Activated B cell treated with CpG ODN at 0.5 μM for 24 hours (primary cell): Measurements from ENCODE around the gene MAP2K3. TPM values are rescaled to one million over a fixed set of nuclear protein-coding genes. Genes with fewer than 3 reads are reported as not detected.
A peak's percentile ranks its signal among the peaks of the same experiment; 100 is the strongest.
"Not testable (repeated sequence)": the region's sequence is repeated elsewhere in the genome, so short reads cannot be mapped to it uniquely, and the experiment has no call there.

Experiments
- ATAC-seq: fragments of 200-7000 bp; cut with Tn5 transposase; one replicate; pipeline ENCODE4 v1.10.0; 2021; ENCODE audit warnings: low read depth, mild to moderate bottlenecking, moderate library complexity
- CTCF ChIA-PET: fragments of 350-600 bp; sonication (Branson Sonifier 250); formaldehyde crosslinking; loops from one replicate; lab custom pipeline; 2021; ENCODE audit warnings: antibody characterized with exemption; lab: Charles Lee
- POLR2A ChIA-PET: fragments of 350-600 bp; sonication (Branson Sonifier 250); formaldehyde crosslinking; loops from one replicate; lab custom pipeline; 2021; ENCODE audit warnings: antibody characterized with exemption; lab: Charles Lee
- DNase-seq: peaks from one replicate; pipeline ENCODE4 v3.0.0; 2022
- H3K27ac Mint-ChIP-seq: one replicate; pipeline ENCODE4 v1.8.0; 2020; ENCODE audit warnings: mixed read lengths
- H3K27me3 Mint-ChIP-seq: one replicate; pipeline ENCODE4 v1.8.0; 2021; ENCODE audit warnings: mixed read lengths
- H3K36me3 Mint-ChIP-seq: one replicate; pipeline ENCODE4 v1.8.0; 2021; ENCODE audit warnings: low read depth, mixed read lengths
- H3K4me1 Mint-ChIP-seq: one replicate; pipeline ENCODE4 v1.8.0; 2021; ENCODE audit warnings: mixed read lengths
- H3K4me3 Mint-ChIP-seq: one replicate; pipeline ENCODE4 v1.8.0; 2020; ENCODE audit warnings: mild to moderate bottlenecking, mixed read lengths
- H3K9me3 Mint-ChIP-seq: one replicate; pipeline ENCODE4 v1.8.0; 2020; ENCODE audit warnings: mixed read lengths
- intact Hi-C: fragments of 100-400 bp; cut with micrococcal nuclease; formaldehyde crosslinking; loops from one replicate; pipeline ENCODE4 v1.15.1; 2024
- total RNA-seq: library from RNA; stranded (reverse); gene quantifications from 2 replicates; pipeline ENCODE4 v1.2.3, GENCODE V29; 2022
- TF ChIP-seq, protein P1 (sequence below): fragments of 200-600 bp; IDR thresholded peaks from one replicate; pipeline ENCODE4 v1.8.0; 2022; ENCODE audit warnings: antibody characterized with exemption, mild to moderate bottlenecking

MAP2K3 gene
- total RNA-seq, 1 donor from 2014 or later = 81.1 TPM

DNA sequence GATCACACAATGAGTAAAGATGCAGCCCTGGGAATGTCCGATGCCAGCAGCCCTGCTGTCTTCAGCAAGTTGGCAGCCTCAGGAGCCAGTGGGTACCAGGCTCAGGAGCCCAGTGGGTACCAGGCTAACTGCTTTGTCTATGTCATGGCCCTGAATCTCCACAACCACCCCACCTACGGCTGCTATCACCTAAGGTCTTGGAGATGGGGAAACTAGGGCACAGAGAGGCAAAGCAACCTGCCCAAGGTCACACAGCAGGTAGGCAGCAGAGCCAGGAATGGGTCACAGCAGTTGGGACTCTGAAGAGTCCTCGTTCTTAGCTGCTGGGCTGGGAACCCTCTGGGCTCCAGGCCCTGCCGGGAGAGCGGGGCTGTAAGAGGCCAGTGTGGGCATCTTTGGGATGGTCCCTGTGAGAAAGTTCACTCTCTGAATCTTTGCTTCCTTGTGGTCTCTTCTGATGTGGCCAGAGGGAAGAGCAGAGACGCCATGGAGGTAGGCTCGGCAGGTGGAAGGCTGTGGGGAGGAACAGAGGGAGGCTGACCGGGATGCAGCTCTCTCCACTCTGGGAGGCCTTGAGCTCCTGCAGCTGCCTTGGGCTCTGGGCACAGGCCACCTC lies 57.5 kb downstream of the MAP2K3 start:
- DNase-seq, H3K36me3 Mint-ChIP-seq, intact Hi-C loops, ATAC-seq, H3K27me3 Mint-ChIP-seq, H3K27ac Mint-ChIP-seq, H3K9me3 Mint-ChIP-seq, H3K4me3 Mint-ChIP-seq, CTCF ChIA-PET, POLR2A ChIA-PET, H3K4me1 Mint-ChIP-seq: not testable (repeated sequence)

DNA sequence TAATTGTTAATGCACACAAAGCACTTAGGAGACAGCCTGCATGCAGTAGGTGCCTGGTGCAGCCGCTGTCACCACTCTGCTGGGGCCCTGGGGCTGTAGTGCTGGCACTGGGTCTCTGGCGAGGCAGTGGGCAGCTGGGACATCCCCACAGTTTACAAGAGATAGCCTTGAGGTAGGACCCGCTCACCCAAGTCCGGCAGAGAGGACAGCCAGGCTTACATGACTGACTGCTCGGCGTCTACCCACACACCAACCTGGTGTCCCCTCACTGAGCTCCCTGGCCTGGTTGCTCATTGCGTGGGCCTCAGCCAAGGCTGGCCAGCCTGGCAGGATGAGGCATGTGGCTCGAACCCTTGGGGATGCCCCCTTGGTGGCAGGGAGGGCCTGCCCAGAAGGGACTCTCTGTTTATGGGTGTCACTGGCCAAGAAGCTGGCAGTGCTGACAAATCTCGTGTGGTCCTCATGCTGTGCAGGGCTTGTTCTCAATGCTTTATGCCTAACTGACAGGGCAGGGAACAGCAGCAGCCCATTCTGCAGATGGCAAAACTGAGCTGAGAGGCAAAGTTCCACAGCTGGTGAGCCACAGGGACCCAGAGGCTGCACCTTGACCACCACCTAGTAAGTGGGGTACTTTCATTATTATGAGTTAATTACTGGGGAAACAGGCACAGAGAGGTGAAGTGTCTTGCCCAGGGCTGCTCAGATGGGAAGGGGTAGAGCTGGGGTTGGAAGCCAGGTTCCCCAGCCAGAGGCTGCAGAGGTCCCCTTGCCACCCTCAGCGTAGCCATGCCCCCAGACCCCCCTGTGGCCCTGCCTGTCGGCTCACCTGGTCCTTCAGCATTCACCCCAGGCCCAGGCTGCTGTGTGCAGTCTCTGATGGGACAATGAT lies 58.8 kb downstream of the MAP2K3 start:
- H3K4me1 Mint-ChIP-seq, intact Hi-C loops, CTCF ChIA-PET, H3K27ac Mint-ChIP-seq, DNase-seq, H3K27me3 Mint-ChIP-seq, H3K4me3 Mint-ChIP-seq, H3K9me3 Mint-ChIP-seq, H3K36me3 Mint-ChIP-seq, POLR2A ChIA-PET, ATAC-seq: not testable (repeated sequence)

DNA sequence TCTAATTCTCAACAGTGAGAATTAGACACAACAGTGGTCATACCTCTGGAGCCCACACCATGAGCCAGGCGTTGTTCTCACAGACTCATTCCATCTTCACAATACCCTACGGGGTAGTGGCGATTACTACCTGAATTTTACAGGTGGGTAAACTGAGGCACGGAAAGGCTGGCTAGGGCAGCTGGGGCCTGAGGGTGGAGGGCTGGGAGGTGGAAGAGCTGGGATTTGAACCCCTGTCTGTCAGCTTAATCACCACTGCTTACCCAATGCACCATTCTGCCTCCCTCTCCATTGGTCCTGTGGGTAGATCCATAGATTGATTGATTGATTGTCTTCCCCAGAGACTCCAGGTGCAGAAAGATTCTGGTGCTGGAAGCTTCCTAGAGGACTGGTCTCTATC lies 60.3 kb downstream of the MAP2K3 start:
- intact Hi-C loops, H3K27ac Mint-ChIP-seq, H3K9me3 Mint-ChIP-seq, DNase-seq, ATAC-seq, H3K27me3 Mint-ChIP-seq, H3K4me3 Mint-ChIP-seq, H3K36me3 Mint-ChIP-seq, CTCF ChIA-PET, H3K4me1 Mint-ChIP-seq, POLR2A ChIA-PET: not testable (repeated sequence)

DNA sequence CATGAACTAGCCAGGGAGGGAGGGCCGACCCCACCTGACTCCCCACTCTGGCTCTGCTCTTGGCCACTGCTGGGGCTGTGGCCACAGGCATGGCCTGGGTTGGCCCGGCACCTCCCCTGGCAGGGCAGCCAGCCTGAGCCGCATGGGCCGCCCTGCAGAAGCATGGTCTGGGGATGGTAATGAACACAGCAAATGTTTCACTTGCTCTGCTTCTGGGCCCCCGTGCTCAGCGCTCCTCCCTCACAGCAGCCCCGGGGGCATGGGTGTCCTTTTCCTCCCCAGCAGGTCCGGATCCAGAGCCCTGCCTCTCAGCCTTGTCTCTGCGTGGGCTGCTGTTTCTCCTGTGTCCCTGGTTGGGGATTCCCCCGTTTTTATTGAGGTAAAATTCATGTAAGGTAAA lies 60.7 kb downstream of the MAP2K3 start:
- ChIA-PET CTCF (no interaction called here), POLR2A (no interaction called here)
- intact Hi-C loops = no loop called here

DNA sequence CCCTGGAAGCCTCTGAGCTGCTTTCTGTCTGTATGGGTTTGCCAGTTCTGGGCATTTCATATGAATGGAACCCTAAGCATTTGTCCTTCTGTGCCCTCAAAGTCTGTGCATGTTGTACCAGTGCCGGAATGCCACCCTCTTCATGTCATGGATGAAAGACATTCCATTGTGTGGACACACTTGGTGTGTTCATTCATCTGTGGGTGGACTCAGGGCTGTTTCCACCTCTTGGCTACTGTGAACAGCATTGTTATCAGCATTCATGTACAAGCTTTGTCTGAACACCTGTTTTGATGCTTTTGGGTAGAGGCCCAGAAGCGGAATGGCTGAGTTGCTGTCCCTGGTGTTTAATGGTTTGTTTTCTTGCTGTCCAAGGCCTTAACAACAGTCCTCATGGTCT lies 61.6 kb downstream of the MAP2K3 start:
- peaks cover 11% of the 10 kb centered on the region for H3K4me1 Mint-ChIP-seq
- CTCF ChIA-PET, H3K9me3 Mint-ChIP-seq, H3K27me3 Mint-ChIP-seq, H3K4me3 Mint-ChIP-seq, intact Hi-C loops, POLR2A ChIA-PET, ATAC-seq, H3K27ac Mint-ChIP-seq, DNase-seq, H3K36me3 Mint-ChIP-seq: not testable (repeated sequence)

More for the DNA sequence above, 60.7 kb downstream of the MAP2K3 start:
- Mint-ChIP-seq H3K4me1 (peaks cover 11% of the 10 kb centered on the region), H3K27ac (no peak overlapping the region), H3K36me3 (no peaks in the 10 kb centered on the region), H3K4me3 (peak overlapping the region; percentile 15), H3K9me3 (no peaks in the 10 kb centered on the region), H3K27me3 (no peaks in the 10 kb centered on the region)
- DNase-seq (no peak), ATAC-seq (peak; percentile 22)
- TF ChIP-seq, protein P1, sequence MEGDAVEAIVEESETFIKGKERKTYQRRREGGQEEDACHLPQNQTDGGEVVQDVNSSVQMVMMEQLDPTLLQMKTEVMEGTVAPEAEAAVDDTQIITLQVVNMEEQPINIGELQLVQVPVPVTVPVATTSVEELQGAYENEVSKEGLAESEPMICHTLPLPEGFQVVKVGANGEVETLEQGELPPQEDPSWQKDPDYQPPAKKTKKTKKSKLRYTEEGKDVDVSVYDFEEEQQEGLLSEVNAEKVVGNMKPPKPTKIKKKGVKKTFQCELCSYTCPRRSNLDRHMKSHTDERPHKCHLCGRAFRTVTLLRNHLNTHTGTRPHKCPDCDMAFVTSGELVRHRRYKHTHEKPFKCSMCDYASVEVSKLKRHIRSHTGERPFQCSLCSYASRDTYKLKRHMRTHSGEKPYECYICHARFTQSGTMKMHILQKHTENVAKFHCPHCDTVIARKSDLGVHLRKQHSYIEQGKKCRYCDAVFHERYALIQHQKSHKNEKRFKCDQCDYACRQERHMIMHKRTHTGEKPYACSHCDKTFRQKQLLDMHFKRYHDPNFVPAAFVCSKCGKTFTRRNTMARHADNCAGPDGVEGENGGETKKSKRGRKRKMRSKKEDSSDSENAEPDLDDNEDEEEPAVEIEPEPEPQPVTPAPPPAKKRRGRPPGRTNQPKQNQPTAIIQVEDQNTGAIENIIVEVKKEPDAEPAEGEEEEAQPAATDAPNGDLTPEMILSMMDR = no peak

DNA sequence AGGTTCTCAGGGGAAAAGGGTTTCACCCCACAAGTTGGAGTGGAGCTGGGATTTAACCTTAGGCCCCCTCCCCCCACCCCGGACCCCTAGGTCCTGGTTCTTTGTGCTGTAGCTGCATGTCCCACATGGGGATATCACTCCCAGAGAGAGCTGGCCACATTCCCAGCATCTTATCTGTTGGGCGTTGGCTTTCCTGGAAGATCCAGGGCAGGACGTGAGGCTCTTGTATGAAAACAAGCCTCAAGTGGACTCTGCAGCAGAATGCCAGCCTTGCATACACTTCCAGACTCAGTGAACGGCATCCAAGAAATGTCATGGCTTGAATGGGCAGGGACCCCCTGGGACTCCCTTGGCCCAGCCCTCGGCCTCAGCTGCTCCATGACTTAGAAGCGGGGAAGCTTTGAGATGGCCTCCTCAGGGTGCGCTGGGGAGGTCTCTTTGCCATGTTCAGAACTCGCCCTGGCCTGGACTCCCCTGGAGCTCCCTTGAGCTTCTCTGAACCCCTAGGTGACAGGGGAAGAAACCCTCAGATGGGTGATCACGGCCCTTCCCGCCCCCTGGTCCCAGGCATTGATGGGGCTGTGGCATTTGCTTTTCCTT lies 62.2 kb downstream of the MAP2K3 start:
- CTCF ChIA-PET, H3K27me3 Mint-ChIP-seq, POLR2A ChIA-PET: not testable (repeated sequence)

DNA sequence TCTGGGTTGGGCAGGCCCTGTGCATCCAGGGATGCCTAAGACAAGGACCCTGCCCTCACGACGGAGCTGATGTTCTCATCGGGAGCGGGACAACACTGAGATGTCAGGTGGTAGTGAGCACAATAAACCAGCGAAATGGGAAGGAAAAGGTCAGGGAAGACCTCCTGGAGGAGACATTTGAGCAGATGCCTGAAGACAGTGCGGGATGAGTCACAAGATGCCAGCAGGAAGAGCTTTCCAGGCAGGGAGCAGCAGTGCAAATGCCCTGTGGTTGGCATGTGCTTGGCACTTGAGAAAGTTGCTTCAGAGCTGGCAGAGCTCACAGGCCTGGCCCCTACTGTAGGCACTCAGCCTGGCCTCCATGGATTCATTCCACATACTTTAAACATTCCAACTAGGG lies 63.1 kb downstream of the MAP2K3 start:
- DNase-seq, ATAC-seq, H3K27me3 Mint-ChIP-seq, H3K27ac Mint-ChIP-seq, intact Hi-C loops, H3K9me3 Mint-ChIP-seq, POLR2A ChIA-PET, H3K36me3 Mint-ChIP-seq, H3K4me3 Mint-ChIP-seq, CTCF ChIA-PET: not testable (repeated sequence)
- peaks cover 11% of the 10 kb centered on the region for H3K4me1 Mint-ChIP-seq

More for the DNA sequence above, 62.2 kb downstream of the MAP2K3 start:
- DNase-seq, H3K4me3 Mint-ChIP-seq, H3K9me3 Mint-ChIP-seq, H3K36me3 Mint-ChIP-seq, intact Hi-C loops, ATAC-seq, H3K27ac Mint-ChIP-seq: not testable (repeated sequence)
- H3K4me1 Mint-ChIP-seq = peaks cover 11% of the 10 kb centered on the region

DNA sequence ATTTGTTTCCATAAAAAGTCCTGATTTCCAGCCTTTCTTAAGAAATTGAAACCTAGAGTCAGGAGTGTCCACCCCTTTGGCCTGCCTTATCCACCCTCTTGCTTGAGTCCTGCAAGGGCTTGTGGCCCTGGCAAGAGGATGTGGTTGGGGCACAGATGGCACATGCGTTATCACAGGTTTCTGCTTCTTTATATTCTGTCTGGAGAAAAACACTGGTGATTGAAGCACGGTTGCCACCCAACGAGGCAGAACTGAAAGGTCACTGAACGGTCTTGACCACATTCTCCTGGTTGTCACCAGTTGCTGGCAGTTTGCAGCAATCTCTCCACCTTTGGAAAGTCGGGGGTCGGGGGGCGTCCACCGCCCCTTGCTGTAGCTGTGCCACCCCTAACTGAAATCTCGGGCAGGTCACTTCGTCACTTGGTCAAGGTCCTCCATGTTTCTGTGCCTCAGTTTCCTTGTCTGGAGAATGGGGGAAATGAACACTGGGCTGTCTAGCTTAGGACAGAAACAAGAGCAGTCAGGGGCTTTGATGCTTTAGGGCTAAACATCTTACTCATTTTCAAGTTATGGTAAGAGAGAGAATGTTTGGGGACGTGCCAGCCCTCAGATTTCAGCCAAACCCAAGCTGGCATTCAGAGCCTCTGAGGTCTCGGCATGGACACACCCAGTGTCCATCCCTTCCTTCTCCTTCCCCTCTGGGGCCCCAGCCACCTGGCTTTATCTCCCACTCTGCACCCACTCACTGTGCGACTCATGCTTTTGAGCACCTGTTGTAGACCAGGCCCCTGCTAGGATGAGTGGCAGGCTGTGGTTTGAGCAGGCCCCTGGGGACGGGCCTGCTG lies 63.8 kb downstream of the MAP2K3 start:
- POLR2A ChIA-PET, CTCF ChIA-PET, H3K27me3 Mint-ChIP-seq, H3K36me3 Mint-ChIP-seq, H3K9me3 Mint-ChIP-seq, intact Hi-C loops, DNase-seq: not testable (repeated sequence)
- H3K4me1 Mint-ChIP-seq = peaks cover 11% of the 10 kb centered on the region
- H3K27ac Mint-ChIP-seq = peak overlapping the region; percentile 68
- ATAC-seq = peak; percentile 77
- H3K4me3 Mint-ChIP-seq = peak overlapping the region; percentile 20

DNA sequence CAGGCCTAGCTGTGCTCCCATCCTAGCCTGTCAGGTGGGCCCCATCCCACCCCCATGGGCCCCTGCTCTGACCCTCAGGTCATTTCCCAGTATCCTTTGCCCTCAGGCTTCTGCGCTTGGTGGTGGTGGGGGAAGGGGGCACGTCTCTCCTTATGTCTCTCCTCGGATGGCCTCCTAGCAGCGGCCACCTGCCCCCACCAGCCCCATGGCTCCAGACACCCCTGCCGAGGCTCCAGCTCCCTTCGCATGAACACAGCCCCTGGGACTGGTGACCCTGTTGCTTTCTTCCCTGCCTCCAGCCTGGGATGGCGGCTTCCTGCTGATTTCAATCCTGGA lies 64.4 kb downstream of the MAP2K3 start:
- DNase-seq, H3K36me3 Mint-ChIP-seq, H3K9me3 Mint-ChIP-seq, POLR2A ChIA-PET, H3K27me3 Mint-ChIP-seq, CTCF ChIA-PET, ATAC-seq, H3K4me3 Mint-ChIP-seq, H3K27ac Mint-ChIP-seq, intact Hi-C loops: not testable (repeated sequence)
- peaks cover 11% of the 10 kb centered on the region for H3K4me1 Mint-ChIP-seq

DNA sequence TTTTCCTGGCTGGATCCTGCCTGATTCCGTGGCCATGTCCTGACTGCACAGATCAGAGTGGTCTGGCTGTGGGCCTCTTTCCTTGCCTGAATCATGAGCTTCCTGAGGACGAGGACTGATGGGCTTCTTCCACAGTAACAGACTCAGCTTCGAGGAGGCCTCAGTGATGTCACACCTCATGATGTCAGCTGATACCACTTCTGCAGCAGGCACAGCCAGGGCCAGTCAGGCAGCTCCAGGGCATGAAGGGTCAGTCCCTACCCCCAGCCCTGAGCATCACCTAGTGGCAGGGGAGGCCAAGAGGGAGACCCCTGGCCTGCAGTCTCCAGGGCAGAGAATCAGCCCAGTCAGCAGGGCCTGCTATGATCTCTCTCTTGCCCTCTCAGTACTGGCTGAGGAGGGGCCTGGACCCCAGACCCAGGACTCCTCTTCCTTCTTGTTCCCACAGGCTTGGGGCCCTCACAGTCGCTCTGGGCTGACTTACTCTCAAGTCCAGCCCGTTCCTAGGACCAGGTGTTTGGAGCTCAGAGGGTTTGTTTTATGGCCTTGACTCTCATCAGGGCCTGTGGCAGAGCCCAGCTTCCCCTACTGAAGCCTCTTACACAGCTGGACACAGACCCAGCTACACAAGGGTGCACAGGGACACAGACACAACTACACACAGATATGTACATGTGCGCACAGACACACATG lies 65.0 kb downstream of the MAP2K3 start:
- ATAC-seq, DNase-seq, CTCF ChIA-PET, H3K9me3 Mint-ChIP-seq, POLR2A ChIA-PET, intact Hi-C loops, H3K27me3 Mint-ChIP-seq, H3K27ac Mint-ChIP-seq, H3K4me3 Mint-ChIP-seq, H3K36me3 Mint-ChIP-seq: not testable (repeated sequence)
- peaks cover 11% of the 10 kb centered on the region for H3K4me1 Mint-ChIP-seq
